HG03565 (cell line): ENCODE results near the gene IFI16.
"Not testable (repeated sequence)": the region's sequence is repeated elsewhere in the genome, so short reads cannot be mapped to it uniquely, and the experiment has no call there.

Experiments used
- ATAC-seq: cut with Tn5 transposase; IDR thresholded peaks from one replicate; pipeline ENCODE4 v1.9.1; 2021; ENCODE audit warnings: mild to moderate bottlenecking, moderate library complexity; ENCODE audit not compliant: unreplicated experiment

IFI16 gene

GRCh38 chr1:159006210-159006807 is 3.4 kb upstream of the IFI16 start:
- not testable (repeated sequence) for ATAC-seq

- no peak for ATAC-seq
Measured at GRCh38 chr1:159007726-159008125, 2.0 kb upstream of the IFI16 start.

DNA sequence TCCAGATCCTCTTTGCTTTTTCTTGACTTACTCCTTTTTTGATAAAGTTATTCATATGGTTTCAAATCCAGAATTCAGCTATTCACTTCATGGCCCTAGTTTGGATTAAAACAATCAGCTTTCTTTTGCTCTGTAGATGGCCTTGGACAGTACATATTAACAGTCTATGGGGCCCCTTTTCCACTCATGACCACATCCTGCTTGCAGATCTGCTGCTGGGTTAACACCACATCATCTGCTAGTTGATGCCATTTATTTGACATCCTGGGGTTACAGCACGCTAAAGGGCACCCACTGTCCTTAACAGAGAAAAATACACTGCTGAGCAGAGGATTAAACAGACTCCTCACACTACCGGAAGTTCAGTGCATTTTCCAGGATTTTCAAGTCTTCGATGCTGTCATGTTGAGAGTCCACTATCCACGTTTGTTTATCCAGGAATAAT is 941 bp upstream of the IFI16 start:
- ATAC-seq = peak; percentile 64

DNA sequence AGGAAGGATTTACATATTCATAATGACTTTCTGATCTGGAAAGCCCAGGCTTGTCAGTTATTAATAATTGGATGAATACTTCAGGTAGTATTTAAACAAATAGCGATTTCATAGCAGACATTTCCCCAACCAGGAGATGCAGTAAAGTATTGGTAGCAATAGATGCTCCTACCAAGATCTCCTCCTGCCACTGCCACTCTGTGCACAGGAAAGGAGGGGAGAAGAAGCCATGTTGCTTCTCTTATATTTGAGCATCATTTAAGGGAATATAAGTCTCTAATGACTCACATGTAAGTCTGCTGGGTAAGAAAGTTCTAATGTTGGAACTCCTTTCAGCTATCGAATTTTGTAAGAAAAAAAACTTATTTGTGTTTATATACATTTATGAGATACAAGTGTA is 420 bp upstream of the IFI16 start:
- no peak for ATAC-seq

- ATAC-seq = no peak
Measured at GRCh38 chr1:159010391-159010790, 684 bp downstream of the IFI16 start.

GRCh38 chr1:159011001-159011400 is 1.3 kb downstream of the IFI16 start:
- not testable (repeated sequence) for ATAC-seq

- ATAC-seq = no peak
Measured at GRCh38 chr1:159011751-159012150, 2.0 kb downstream of the IFI16 start.

DNA sequence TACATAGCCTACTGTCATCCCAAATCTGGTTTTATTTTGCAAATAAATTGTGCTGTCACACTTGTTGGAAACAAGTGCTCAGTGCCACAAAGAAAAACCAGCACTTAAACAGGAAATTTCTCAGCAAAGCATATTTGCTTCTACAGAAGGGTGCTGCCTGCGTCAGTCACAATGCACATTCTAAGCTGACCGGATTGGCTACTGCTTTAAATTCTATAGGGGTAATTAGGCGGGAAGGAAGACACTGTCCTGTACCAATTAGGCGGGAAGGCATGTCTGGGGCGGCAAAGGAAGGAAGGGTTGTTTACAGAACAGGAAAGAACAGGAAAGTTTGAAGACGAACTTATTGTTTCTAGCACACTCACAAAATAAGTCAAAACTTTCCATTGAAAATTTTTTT is 2.8 kb downstream of the IFI16 start:
- peak; percentile 26 for ATAC-seq

DNA sequence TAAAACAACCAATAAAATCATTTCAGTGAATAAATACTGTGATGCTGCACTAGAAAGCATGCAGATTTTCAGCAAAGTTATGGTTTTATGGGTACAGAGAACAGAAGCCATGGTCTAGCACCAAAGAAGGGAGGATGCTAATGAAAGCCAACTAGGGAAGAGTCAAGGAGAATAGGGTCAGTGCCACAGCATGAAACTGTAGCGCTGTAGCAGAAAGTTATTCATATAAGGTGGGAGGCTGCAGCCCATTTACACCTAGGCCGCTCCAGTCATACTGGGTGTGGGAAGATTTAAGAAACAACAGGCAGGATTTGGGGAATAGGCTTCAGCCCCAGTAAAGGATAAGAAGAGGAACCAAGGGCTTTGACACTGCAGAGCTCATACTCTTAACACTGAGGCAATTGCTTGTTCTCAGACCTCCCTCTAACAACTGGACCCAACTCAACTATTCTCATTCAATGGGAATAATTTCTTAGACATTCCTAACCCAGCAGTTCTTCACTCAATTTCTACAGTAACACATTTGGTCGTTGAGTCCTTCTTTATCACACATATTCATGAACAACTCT is 4.4 kb downstream of the IFI16 start:
- ATAC-seq = no peak

DNA sequence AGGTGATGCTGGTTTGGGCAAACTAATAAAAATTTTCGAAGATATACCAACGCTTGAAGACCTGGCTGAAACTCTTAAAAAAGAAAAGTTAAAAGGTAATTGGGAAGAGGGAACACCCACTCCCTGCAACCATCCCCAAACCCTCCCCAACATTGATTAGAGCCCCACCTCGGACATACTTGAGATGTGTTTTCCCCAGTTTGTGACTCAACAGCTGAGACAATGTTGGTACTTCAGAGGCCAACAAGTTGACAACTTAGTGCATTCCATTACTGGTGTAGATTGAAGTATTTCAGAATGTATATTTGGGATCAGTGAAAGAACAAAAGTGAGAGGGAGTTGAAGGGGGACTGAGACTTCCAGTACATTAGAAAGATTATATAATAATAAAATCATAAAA is 5.1 kb downstream of the IFI16 start:
- ATAC-seq = no peak

- ATAC-seq = peak; percentile 97
Measured at GRCh38 chr1:159015440-159015909, 5.8 kb downstream of the IFI16 start.

DNA sequence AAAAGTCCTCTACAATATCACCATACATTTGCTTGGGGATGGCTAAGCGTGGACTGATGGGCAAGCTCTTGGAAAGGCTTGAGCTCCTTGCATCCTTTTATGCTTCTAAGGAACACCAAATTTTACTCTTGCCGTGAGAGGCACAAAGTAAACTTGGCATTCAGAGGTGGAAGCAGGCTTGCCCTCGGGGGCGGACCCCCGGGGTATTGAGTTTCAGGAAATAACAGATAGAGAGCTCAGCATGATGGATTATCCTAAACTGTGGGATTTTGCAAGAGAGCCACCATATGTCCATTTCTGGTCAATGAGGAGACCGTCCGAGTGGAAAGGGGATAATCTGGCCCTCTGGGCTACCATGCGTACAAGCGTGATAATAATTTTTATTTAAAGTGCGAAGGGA is 14.0 kb downstream of the IFI16 start:
- ATAC-seq = no peak

GRCh38 chr1:159025043-159025442 is 15.3 kb downstream of the IFI16 start:
- ATAC-seq = no peak

- ATAC-seq = not testable (repeated sequence)
Measured at GRCh38 chr1:159026841-159027240, 17.1 kb downstream of the IFI16 start.

DNA sequence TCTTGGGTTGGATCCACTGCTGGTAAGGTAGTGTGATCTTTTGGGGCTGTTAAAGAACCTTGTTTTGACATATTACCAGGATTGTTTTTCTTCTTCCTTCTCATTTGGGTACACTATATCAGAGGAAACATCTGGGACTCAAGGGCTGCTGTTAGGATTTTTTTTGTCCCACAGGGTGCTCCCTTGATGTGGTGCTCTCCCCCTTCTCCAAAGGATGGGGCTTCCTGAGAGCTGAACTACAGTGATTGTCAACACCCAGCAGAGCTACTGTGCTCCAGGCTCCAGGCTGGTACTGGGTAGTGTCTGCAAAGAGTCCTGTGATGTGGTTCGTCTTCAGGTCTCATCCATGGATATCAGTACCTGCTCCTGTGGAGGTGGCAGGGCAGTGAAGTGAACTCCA is 20.6 kb downstream of the IFI16 start:
- no peak for ATAC-seq

- ATAC-seq = no peak
Measured at GRCh38 chr1:159030877-159031447, 21.3 kb downstream of the IFI16 start.

DNA sequence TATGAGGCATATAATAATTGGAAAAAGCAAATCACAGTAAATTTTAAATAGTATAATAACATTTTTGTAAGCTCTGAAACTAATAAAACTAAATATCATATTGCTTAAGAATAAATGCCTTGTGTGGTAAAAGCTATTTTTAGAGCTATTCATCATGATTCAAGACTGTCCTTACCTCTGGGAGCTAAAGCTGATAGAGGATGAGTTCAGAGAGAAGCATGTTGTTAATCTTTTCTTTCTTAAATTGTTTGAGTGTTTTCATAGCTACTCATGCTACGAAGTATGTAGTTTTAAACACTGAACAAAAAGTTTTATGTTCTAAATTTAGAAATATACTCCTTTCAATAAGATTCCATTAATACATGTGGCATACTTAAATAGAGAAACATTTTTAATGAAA is 30.5 kb downstream of the IFI16 start:
- no peak for ATAC-seq

DNA sequence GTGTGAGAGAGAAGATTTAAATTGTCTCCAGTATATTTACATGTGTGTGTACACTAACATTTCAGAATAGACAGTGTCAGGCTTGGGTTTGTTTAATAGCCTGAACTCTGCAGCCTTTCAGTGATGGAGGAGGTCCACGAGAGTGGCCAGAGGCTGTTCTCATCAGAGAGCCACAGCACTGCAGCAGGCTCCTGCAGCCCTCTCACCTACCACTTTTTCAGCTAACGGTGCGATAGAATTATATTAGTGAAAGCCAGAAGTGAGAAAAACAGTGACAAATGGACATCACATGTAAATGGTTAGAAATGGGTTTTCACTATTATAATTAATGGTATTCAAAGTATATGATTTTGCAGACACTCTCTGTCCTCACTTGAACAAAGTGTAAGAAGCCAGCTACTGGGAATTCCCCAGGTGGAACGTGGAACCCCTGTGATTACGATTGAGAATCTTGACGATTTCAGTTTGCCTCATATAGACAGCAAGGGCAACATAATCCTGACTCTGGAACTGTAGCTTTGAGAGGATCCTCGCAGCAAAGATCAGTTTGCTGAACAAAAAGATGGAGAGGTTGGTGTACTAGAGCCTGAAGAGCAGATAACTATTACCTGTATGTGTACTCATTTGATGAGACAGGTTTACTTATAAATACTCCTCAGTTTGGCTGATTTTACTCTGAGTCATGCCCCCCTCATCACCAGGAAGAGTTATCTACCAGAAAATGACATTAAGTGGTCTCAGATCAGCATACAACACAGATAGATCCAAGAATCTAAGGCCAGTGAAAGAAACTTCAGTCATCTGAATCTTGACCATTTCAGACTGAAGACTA is 31.4 kb downstream of the IFI16 start:
- ATAC-seq = no peak

GRCh38 chr1:159046486-159046885 is 36.8 kb downstream of the IFI16 start:
- ATAC-seq = not testable (repeated sequence)

DNA sequence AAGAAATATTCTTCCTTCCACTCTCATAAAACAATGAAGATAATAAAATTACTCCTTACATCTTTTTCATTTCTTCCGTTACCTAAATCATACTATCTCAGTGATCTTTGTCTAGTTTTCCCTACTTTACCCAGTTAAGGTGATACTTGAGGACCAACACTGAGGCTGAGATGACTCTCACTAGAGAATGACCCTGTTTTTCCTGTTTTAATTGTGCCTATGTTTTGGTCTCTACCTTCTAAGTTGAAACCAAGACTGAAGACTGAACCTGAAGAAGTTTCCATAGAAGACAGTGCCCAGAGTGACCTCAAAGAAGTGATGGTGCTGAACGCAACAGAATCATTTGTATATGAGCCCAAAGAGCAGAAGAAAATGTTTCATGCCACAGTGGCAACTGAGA is 41.7 kb downstream of the IFI16 start:
- ATAC-seq = no peak

DNA sequence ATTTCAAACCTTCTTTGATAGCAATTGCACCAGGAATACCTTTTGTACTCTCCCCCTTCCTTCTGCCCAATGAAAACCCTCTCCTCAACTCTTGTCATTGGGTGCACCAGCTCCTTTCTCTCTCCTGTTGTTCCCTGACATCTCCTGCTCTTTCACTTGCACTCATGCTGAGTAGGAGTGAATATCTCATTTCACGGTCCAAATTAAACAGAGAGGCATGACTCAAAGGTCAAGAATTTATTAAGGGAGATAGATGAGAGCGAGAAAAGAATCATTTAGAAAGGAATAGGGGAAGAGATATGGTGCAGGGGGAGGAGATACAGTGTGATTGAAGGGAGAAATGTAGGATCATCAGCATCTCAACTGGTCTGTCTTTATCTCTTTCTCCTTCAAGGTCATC is 44.7 kb downstream of the IFI16 start:
- ATAC-seq = no peak

- ATAC-seq = no peak
Measured at GRCh38 chr1:159055181-159055641, 45.5 kb downstream of the IFI16 start.
